ENCODE data around the gene ABCA7.
"Not testable (repeated sequence)": the region's sequence is repeated elsewhere in the genome, so short reads cannot be mapped to it uniquely, and the experiment has no call there.

ABCA7 gene

DNA sequence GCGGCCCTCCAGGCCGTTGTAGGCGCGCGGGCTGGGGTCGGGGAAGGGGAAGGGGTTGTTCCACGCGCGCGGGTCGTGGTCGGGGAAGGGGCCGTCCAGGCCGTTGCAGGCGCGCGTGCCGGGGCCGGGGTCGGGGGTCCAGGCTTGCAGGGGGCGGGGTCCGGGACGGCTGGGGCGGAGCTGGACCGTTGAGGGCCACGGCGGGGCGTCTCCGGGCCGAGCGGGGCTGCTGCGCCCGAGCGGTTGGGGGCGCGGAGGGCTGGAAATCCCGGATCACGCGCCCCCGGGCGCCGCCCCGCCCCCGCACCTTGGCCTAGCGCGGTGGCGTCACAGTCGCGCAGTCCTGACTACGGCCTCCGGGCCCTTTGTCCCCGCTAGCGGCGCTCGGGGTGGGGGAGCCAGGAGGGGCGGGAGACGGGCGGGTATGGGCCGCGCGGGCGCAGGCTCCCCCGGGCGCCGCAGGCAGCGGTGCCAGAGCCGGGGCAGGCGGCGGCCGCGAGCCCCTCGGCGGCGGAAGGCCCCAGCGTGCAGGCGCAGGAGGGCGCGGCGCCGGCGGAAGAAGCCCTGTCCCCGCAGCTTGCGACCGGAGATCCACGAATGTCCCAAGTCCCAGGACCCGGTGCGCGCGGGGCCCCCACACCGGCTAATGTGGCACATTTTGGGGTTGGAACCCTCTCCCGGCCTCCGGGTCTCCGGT lies 64.6 kb downstream of the ABCA7 start:
- no peak for DNase-seq (ENCODE audit: low read depth, low spot score)

DNA sequence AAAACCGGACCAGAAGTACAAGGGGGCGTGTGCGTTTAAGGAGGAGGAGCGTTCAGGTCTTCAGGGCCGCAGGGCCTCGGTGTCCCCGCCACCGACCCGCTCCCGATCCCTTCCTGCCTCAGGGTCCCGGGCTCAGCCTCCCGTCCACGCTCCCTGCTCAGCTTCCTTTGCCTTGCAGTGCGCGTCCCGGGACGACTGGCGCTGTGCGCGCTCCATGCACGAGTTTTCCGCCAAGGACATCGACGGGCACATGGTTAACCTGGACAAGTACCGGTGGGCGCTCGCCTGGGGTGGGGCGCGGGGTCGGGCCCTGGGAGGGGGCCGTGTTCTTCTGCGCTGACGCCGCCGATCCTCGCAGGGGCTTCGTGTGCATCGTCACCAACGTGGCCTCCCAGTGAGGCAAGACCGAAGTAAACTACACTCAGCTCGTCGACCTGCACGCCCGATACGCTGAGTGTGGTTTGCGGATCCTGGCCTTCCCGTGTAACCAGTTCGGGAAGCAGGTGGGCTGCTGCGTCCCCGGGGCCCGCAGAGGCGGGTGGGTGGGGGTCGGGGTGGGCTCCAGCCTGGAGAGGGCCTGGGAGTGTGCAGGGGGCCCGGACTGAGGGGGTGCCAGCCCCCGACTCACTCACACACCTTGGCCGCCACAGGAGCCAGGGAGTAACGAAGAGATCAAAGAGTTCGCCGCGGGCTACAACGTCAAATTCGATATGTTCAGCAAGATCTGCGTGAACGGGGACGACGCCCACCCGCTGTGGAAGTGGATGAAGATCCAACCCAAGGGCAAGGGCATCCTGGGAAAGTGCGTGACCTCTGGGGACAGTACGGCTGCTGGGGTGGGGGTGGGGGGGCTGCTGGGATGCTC lies 65.3 kb downstream of the ABCA7 start:
- DNase-seq (ENCODE audit: low read depth, low spot score), result no peak

DNA sequence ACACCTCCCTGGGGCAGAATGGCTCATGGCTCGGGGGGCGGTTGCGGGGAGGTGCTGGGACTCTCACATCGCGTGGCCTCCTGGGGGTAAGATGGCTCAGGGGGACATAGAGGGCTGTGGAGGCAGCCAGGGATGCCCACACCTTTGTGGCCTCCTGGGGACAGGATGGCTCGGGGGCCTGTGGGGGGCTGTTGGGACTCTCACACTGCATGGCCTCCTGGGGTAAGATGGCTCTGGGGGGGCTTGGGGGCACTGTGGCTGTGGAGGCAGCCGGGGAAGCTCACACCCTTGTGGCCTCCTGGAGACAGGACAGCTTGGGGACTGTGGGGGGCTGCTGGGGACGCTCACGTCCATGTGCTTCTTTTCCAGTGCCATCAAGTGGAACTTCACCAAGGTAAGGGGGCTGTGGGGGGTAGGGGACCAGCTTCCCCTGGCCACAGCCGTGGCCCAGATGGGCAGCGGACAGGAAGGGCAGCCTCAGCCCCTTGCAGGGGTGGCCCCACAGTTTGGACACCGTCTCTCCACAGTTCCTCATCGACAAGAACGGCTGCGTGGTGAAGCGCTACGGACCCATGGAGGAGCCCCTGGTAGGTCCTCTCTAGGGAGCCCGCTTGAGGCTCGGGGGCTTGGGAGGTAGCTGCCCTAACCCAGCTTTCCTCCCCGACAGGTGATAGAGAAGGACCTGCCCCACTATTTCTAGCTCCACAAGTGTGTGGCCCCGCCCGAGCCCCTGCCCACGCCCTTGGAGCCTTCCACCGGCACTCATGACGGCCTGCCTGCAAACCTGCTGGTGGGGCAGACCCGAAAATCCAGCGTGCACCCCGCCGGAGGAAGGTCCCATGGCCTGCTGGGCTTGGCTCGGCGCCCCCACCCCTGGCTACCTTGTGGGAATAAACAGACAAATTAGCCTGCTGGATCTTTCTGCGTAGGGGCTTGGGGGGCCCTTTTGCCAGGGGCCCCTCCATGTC lies 66.2 kb downstream of the ABCA7 start:
- no peak for DNase-seq (ENCODE audit: low read depth, low spot score)

DNA sequence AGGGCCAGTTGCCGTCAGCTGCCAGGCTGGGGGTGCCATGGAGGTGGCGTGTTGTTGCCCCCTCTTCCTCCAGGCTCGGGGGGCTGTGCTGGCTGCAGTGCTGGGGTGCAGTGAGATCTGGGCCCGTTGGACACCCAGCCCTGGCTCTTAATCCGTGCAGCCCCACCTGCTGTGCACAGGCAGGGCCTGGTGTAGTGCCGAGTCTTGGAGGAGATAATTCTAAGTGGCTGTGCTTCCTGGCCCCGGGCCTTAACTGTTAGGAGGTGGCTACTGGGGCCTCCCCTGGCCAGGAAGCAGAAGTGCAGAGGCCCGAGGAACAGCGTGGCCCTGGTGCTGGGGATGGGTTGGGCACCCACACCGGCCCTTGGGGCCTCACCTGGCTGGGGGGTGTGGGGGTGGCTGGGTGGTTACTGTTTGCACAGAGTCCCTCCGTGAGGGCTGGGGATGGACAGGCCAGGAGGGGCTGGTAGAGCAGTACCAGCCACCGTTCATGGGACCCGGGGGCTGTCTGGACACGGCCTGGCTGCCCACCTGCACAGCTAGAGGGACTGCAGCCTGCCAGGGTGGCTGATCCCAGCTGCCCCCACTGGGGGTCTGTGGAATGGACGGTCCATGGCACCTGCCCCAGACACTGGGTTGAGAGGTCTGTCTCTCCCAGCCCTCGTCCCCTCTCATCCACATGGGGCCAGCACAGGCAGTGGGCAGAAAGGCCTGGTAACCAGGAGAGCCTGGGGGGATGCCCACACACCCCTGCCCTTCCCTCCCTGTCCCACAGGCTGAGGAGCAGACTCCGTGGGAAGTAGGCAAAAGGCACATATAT lies 67.1 kb downstream of the ABCA7 start:
- DNase-seq (ENCODE audit: low read depth, low spot score), result no peak

DNA sequence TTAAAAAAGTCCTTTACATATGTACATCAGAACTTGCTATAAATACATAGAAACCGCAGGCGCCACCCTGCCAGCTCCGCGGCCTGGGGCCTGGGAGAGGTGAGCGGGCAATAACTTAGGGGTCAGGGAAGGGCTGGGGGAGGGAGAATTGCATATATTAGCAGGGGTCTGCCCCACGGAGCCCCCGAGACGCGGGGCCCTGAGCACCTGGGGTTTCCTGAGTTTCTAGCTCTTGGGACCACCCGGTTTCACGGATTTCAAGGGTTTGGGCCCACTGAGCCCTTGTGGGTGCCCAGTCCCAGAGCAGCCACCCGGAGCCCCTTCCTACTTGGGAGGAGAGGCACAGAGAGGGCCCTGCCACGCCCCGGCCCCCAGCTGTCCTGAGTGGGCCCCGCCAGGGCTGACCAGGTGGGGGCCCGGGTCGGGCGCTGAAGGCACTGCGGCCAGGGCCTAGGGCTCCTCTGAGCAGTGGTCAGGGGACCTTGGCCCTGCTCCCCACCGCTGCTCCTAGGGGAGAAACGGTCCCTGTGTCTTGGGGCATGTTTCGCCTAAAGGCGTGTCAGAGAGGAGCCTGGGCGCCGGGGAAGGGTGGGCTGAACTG lies 67.9 kb downstream of the ABCA7 start:
- DNase-seq (ENCODE audit: low read depth, low spot score), result no peak

DNA sequence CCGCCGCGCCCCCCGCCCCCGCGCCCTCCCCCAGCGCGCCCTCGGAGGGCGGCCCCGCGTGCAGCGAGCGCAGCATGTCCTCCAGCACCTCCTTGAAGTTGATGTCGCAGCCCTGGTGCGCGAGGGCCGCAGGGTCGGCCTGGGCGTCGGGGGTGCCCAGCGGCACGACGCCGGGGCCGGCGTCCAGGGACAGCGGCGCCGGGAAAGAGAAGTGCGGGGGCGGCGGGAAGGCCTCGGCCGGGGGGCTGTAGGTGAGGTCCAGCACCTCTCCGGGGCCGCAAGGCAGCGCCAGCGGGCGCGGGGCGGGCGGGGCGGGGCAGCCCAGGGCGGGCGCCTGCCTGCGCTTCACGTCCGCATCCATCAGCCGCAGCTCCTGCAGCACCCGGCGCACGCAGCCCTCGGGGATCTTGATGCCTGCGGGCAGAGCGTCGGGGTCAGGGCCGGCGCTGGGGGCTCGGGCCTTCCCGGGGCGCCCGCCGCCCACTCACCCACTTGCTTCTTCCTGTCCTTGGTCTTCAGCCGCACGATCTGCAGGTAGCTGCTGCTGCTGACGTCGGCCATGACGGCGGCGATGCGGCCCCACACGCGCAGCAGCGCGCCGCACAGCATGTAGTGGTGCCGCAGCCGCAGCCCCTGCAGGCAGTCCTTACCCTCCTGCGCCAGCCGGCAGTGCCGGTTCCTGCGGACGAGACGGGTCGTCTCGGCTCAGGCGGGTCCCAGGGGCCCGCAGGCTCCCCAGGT lies 68.6 kb downstream of the ABCA7 start:
- no peak for DNase-seq (ENCODE audit: low read depth, low spot score)

DNA sequence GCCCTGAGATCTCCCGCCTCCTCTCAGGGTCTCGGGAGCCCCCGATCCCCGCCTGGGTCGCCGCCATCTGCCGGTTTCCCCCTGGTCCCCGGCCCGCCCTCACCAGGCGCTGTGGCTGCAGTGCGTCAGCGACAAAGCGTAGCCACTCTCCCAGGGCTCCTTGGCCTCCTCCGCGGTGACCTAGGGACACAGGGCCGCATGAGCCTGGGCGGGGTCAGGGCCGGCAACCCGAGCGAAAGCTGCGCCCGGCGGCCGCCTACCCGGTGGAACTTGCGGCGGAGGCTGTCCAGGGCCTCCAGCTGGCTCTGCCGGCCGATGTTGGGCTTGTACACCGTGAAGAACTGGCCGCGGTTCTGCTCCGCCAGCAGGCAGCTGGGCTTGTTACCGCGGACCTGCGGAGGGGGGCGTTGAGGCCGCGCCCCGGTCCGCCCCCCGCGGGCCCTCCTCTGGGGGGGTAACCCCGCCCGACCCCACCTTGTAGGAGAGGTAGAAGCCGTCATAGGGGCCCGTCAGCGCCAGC lies 69.2 kb downstream of the ABCA7 start:
- DNase-seq (ENCODE audit: low read depth, low spot score), result no peak

DNA sequence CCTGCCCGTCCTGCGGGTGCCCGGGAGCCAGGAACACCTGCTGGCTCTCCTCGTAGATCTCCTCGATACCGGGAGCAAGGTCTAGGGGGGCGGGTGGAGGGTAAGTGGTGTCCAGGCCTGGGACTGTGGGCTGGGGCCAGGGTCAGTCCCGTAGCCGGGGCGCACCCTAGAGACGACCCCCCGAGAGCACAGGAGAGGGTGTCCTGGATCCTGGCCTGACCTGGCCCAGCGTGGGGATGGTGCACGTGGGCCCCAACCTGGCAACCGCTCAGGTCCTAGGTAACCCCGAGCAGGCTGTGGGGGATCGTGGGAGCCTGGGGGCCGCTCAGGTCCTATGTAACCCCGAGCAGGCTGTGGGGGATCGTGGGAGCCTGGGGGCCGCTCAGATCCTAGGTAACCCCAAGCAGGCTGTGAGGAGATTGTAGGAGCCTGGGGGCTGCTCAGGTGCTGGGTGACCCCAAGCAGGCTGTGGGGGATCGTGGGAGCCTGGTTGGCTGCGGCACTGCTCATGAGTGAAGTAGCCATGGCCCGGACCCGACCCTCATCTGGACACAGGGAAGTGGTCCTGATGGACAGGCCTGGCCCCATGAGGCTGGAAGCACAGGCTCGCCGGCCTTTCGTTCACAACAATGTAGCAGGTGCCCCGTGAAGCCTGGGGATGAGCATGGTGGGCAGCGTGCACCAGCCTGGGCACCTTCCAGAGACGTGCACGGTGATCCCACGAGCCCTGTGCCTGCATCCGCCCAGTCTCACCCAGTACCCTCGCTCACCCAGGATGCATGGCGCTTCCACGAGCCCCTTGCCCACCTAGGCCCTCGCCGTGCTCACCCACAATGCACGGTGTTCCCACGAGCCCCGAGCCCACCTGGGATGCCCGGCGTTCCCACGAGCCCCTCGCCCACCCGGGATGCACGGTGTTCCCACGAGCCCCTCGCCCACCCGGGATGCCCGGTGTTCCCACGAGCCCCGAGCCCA lies 70.1 kb downstream of the ABCA7 start:
- DNase-seq (ENCODE audit: low read depth, low spot score), result no peak

DNA sequence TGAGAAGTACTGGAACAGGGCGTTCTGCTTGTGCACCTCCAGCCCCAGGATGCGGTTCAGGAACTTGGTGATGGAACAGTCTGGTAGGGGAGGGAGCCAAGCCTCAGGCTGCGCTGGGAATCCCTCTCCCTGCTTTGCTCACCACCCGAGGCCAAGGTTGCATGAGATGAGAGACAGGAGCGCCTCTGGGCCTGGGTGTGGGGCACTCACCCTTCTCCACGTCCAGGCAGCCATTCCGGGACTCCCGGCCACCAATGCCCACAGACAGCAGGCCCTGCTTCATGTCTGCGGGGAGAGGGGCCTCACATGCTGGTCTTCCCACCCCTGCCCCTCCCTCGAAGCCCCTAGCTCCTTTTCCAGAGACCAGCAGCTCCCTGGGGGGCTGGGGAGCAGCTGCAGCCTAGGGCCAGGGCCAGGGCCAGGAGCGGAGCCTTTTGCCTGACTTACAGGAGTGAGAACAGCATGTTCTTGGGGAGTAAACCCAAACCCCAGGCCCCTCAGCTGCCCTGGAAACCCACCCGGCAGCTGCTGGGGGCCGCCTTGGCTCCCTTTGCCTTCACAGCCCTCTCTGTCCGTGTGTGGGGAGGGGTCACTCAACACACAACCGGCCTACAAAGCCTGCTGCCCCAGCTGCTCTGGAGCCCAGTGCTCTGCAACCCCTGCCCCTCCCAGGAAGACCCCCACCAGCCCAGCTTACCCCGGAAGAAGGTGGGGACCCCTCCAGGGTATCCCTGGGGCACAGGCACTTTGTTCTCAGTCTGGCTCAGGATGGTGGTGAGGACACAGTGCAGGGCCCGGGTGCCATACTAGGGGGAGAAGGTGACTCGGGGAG lies 71.1 kb downstream of the ABCA7 start:
- DNase-seq (ENCODE audit: low read depth, low spot score), result no peak

DNA sequence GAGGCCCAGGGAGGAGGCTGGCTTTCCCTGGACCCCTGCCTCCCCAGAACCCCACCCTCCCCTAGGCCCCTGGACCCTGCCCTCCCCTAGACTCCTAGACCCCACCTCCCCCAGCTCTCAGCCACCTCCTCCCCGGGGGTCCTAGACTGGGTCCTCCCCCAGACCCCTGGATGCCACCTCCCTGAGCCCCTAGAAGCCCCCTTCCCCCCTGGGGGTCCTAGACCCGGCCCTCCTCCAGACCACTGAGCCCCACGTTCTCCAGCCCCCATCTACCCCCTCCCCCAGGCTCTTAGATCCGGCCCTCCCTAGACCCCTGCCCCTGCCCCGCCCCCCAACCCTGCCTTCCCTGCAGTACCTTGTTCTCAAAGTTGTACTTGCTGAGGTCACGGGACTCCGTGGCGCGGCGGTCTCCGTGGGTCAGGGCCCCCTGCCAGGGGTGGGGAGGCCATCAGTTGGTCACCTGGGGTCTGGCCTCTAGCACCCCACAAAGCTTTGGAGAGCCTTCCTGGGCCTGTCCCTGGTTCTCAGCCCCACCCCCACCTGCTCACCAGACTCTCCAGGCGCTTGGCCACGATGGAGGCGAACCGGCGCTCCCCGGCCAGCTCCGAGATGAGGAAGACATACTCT lies 71.8 kb downstream of the ABCA7 start:
- DNase-seq (ENCODE audit: low read depth, low spot score), result no peak

DNA sequence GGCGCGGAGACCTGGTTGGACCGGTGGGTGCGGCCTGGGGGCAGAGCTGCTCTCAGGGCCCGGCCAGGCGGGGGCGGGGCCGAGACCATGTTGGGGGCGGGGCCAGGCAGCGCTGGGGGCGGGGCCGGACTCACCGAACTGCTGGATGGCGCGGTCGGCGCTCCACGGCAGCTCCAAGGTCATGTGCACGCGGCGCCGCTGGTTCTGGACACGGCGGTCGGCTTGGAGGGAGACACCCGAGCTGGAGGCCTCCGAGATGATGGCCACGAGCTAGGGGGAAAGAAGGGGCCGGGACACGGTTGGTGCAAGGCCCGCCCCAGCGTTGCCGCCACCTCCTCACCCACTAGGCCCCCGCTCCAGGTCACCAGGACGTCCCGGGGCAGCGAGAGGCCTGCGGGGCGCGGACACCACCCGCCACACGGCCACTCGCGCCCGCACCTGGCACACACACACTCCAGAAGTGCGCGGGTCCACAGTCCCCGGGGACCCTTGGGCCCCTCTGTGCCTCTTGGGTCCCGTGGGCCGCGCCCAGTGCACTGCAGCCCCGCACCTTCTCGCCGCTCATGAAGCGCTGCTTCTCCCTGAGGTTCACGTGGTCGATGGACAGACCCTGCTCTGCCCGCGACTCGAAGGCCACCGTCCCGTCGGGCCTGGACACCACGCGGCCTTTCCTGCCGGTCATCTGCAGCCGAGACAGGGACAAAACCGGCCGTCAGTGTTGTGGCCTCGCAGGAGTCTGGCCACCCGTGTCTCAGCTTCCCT lies 72.5 kb downstream of the ABCA7 start:
- no peak for DNase-seq (ENCODE audit: low read depth, low spot score)

DNA sequence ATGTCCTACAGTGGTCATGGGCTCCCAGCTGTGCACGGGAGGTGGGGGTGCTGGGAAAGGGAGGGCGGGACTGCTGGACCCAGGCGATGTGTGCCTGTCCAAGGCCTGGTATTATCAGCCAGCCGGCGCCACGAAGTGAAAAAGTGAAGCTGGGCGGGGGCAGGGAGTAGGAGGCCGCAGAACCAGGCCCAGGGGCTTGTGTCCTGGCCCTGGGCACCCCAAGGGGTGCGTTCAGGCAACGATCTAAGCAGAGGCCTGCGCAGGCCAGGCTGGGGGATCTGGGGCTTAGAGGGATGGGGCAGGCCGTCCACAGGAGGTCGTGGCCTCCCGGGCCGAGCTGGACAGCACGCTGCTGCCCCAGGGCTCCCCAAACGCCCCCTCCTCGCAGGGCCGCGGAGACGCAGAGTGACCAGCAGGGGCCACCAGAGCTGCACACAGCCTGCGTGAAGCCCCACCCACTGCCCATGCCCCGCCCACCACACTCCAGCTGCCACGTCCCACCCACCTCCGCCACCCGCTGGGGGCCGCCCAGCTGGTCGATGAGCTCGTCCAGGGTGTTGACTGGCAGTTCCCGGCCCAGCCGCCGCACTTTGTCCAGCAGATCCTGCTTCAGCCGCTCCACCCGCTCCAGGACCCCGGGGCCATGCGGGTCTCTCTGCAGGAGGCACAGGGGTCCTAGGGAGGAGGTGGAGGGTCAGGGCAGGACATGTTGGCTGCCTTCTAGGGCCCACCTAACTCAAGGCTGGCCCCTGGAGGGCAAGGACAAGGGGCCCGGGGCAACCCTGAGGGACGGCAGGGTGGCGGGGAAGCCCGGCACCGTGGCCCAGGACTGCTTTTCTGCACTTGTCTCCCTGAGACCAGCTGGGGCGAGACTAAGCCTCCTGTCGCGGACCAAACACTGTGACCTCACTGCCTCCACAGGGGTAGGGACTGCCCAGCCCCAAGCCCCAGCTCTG lies 73.4 kb downstream of the ABCA7 start:
- peak; percentile 89 for DNase-seq (ENCODE audit: low read depth, low spot score)

DNA sequence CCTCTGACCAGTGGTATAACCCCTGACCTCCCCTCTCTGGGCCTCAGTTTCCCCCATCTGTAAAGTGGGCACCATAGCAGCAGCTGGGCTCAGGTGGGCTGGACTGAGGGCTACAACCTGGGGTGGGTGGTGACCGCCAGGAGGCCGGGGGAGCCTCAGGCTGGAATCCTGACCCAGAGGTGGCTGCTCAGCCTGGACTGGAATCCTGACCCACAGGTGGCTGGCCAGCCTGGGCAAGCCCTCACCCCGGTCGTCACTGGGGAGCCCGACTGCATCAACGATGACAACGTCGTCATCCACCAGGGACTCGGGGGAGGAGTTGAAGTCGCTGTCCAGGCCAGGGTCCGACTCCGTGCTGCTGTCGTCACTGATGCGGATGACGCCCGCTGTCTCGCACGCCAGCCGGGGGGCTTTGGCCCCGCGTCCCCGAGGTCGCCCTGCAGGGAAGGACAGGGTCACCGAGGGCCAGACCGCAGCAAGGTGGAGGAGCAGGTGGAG lies 74.1 kb downstream of the ABCA7 start:
- no peak for DNase-seq (ENCODE audit: low read depth, low spot score)

DNA sequence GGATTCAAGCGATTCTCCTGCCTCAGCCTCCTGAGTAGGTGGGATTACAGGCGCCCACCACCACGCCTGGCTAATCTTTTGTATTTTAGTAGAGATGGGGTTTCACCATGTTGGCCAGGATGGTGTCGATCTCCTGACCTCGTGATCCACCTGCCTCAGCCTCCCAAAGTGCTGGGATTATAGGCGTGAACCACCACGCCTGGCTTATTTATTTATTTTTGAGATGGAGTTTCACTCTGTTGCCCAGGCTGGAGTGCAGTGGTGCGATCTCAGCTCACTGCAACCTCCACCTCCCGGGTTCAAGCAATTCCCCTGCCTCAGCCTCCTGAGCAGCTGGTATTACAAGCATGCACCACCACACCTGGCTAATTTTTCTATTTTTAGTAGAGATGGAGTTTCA lies 74.8 kb downstream of the ABCA7 start:
- not testable (repeated sequence) for DNase-seq (ENCODE audit: low read depth, low spot score)

Measured in smooth muscle cell of the brain vasculature (primary cell).